PC-3 (cell line): ENCODE measurements around the gene HOXD10. TPM values are rescaled to one million over a fixed set of nuclear protein-coding genes. Genes with fewer than 3 reads are reported as not detected.

Experiments used
- ATAC-seq: fragments of 200-7000 bp; cut with Tn5 transposase; 2 replicates; pipeline ENCODE4 v1.9.1; 2020; ENCODE audit warnings: mild to moderate bottlenecking, moderate library complexity
- BruUV-seq: library from RNA; stranded (reverse); fragments of 400-500 nt; replicated peaks from 2 replicates; lab custom pipeline; 2021; lab: Mats Ljungman, UMichigan
- CTCF ChIA-PET: fragments of 300-600 bp; sonication (Branson Sonifier 250); formaldehyde crosslinking; loops from one replicate; lab custom pipeline; 2022; ENCODE audit warnings: antibody characterized with exemption; lab: Charles Lee
- POLR2A ChIA-PET: fragments of 300-600 bp; sonication (Branson Sonifier 250); formaldehyde crosslinking; loops from one replicate; lab custom pipeline; 2022; ENCODE audit warnings: antibody characterized with exemption; ENCODE audit not compliant: unreplicated experiment; lab: Charles Lee
- DNase-seq: peaks from one replicate; pipeline ENCODE4 v3.0.0-alpha.2; 2015
- H2AFZ ChIP-seq: fragments of 300-600 bp; sonication (generic); 2 replicates; pipeline ENCODE4 v1.6.0; 2016; ENCODE audit warnings: antibody characterized with exemption, low read length
- H3F3A ChIP-seq: fragments of 300-600 bp; sonication (generic); one replicate; pipeline ENCODE4 v1.6.0; 2017; ENCODE audit warnings: antibody characterized with exemption, low read length, control low read depth, mild to moderate bottlenecking; ENCODE audit not compliant: unreplicated experiment
- H3K27ac ChIP-seq: fragments of 300-600 bp; sonication (generic); 2 replicates; pipeline ENCODE4 v1.5.1; 2016; ENCODE audit warnings: mild to moderate bottlenecking, low read length
- H3K27me3 ChIP-seq: fragments of 300-600 bp; sonication (generic); 2 replicates; pipeline ENCODE4 v1.6.1; 2016; ENCODE audit warnings: low read length, mixed read lengths
- H3K36me3 ChIP-seq: fragments of 300-600 bp; sonication (generic); 2 replicates; pipeline ENCODE4 v1.6.1; 2016; ENCODE audit warnings: low read depth, mixed run types, low read length, mixed read lengths
- H3K4me1 ChIP-seq: fragments of 300-600 bp; sonication (generic); 2 replicates; pipeline ENCODE4 v1.5.1; 2016; ENCODE audit warnings: low read length; ENCODE audit not compliant: insufficient read depth
- H3K4me2 ChIP-seq: fragments of 300-600 bp; sonication (generic); 2 replicates; pipeline ENCODE4 v1.6.0; 2016; ENCODE audit warnings: low read length
- H3K4me3 ChIP-seq: fragments of 300-600 bp; sonication (generic); 2 replicates; pipeline ENCODE4 v1.5.1; 2016; ENCODE audit warnings: mild to moderate bottlenecking, low read length, mixed read lengths
- H3K79me2 ChIP-seq: fragments of 300-600 bp; sonication (generic); 2 replicates; pipeline ENCODE4 v1.6.1; 2017; ENCODE audit warnings: low read length, mixed read lengths
- H3K9ac ChIP-seq: fragments of 300-600 bp; sonication (generic); 2 replicates; pipeline ENCODE4 v1.6.0; 2016; ENCODE audit warnings: mild to moderate bottlenecking, low read length
- H3K9me2 ChIP-seq: fragments of 300-600 bp; sonication (generic); replicated peaks from 2 replicates; pipeline ENCODE4 v1.6.1; 2016; ENCODE audit warnings: mixed run types, low read length, mixed read lengths
- H3K9me3 ChIP-seq: fragments of 300-600 bp; sonication (generic); 2 replicates; pipeline ENCODE4 v1.6.1; 2016; ENCODE audit warnings: low read length, mixed read lengths
- H4K20me1 ChIP-seq: fragments of 300-600 bp; sonication (generic); 2 replicates; pipeline ENCODE4 v1.6.1; 2016; ENCODE audit warnings: low read length, mixed read lengths
- EZH2 ChIP-seq: fragments of 300-600 bp; sonication (generic); IDR thresholded peaks from one replicate; pipeline ENCODE4 v1.6.1; 2017; ENCODE audit warnings: antibody characterized with exemption, mild to moderate bottlenecking, low read length; ENCODE audit not compliant: unreplicated experiment
- EZH2phosphoT487 ChIP-seq: fragments of 300-600 bp; sonication (generic); IDR thresholded peaks from 2 replicates; pipeline ENCODE4 v1.6.1; 2018; ENCODE audit warnings: mild to moderate bottlenecking, antibody characterized with exemption, low read length, borderline replicate concordance
- intact Hi-C: fragments of 100-400 bp; cut with micrococcal nuclease; formaldehyde crosslinking; loops from 2 replicates; pipeline ENCODE4 v1.9.0; 2023
- total RNA-seq: library from RNA; depleted of rRNA; stranded (reverse); fragments of >200 nt; gene quantifications from 2 replicates; pipeline ENCODE4 v1.2.3, GENCODE V29; 2014
- TF ChIP-seq, protein P1 (sequence below): fragments of 300-600 bp; sonication (generic); conservative IDR thresholded peaks from 2 replicates; pipeline ENCODE4 v1.5.1; 2017; ENCODE audit warnings: antibody characterized with exemption, low read depth, mild to moderate bottlenecking, low read length

The HOXD10 gene
- total RNA-seq, 1 experiment from 2014 or later = not detected

GRCh38 chr2:176111309-176111663 is 5.3 kb upstream of the HOXD10 start:
- H3K36me3 ChIP-seq = no peaks in the 10 kb centered on the region
- no peak overlapping the region for H3K27ac ChIP-seq
- H3K27me3 ChIP-seq = peaks cover 36% of the 10 kb centered on the region
- TF ChIP-seq EZH2phosphoT487 = no peak
- TF ChIP-seq, protein P1, sequence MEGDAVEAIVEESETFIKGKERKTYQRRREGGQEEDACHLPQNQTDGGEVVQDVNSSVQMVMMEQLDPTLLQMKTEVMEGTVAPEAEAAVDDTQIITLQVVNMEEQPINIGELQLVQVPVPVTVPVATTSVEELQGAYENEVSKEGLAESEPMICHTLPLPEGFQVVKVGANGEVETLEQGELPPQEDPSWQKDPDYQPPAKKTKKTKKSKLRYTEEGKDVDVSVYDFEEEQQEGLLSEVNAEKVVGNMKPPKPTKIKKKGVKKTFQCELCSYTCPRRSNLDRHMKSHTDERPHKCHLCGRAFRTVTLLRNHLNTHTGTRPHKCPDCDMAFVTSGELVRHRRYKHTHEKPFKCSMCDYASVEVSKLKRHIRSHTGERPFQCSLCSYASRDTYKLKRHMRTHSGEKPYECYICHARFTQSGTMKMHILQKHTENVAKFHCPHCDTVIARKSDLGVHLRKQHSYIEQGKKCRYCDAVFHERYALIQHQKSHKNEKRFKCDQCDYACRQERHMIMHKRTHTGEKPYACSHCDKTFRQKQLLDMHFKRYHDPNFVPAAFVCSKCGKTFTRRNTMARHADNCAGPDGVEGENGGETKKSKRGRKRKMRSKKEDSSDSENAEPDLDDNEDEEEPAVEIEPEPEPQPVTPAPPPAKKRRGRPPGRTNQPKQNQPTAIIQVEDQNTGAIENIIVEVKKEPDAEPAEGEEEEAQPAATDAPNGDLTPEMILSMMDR = peak; percentile 91
- no peaks in the 10 kb centered on the region for H3K9me3 ChIP-seq
- no peaks in the 10 kb centered on the region for H3K9me2 ChIP-seq
- H3K4me3 ChIP-seq = no peak overlapping the region
- no peaks in the 10 kb centered on the region for H3K79me2 ChIP-seq
- intact Hi-C loops = loop anchor here (5.0 kb wide), 2 partner anchors 701 to 1036 kb away; no protein-coding TSS in a partner anchor
- ChIA-PET CTCF (interaction anchor here (1.0 kb wide), 1 partner anchor 421 kb away, joined by 10 read pairs; no protein-coding TSS in a partner anchor), POLR2A (no interaction called here)
- peak overlapping the region; percentile 33 for H3K4me2 ChIP-seq
- H3K4me1 ChIP-seq = peaks cover 4% of the 10 kb centered on the region; the same call in 1 of the 2 replicates
- DNase-seq (peak; percentile 65), ATAC-seq (peak; percentile 72)
- H4K20me1 ChIP-seq = no peaks in the 10 kb centered on the region
- H3K9ac ChIP-seq = no peak overlapping the region
- BruUV-seq = no TSS peak
- no peaks in the 10 kb centered on the region for H3F3A ChIP-seq
- no peak overlapping the region for H2AFZ ChIP-seq

GRCh38 chr2:176111846-176112374 is 4.7 kb upstream of the HOXD10 start:
- ChIA-PET CTCF (interaction anchor here (1.0 kb wide), 1 partner anchor 422 kb away, joined by 10 read pairs; no protein-coding TSS in a partner anchor), POLR2A (no interaction called here)
- intact Hi-C loops = loop anchor here (5.0 kb wide), 2 partner anchors 700 to 1035 kb away; no protein-coding TSS in a partner anchor
- Histone ChIP-seq H3K27ac (no peak overlapping the region), H4K20me1 (no peaks in the 10 kb centered on the region), H3K9me3 (no peaks in the 10 kb centered on the region), H3K9ac (no peak overlapping the region), H3K9me2 (no peaks in the 10 kb centered on the region), H2AFZ (no peak overlapping the region), H3K4me2 (no peak overlapping the region; the same call in 1 of the 2 replicates), H3K36me3 (no peaks in the 10 kb centered on the region), H3K79me2 (no peaks in the 10 kb centered on the region), H3K4me1 (peaks cover 3% of the 10 kb centered on the region; the same call in 1 of the 2 replicates), H3F3A (no peaks in the 10 kb centered on the region), H3K27me3 (peaks cover 30% of the 10 kb centered on the region), H3K4me3 (no peak overlapping the region)
- no peak for ATAC-seq
- TF ChIP-seq EZH2 = no peak
- TF ChIP-seq, protein P1 = no peak
- TF ChIP-seq EZH2phosphoT487 = no peak
- no peak for DNase-seq
- BruUV-seq = no TSS peak
